HepG2 (cell line): Measurements from ENCODE around the gene OPN5. TPM values are rescaled to one million over a fixed set of nuclear protein-coding genes. Genes with fewer than 3 reads are reported as not detected.

ENCODE experiments used
- CCDC6 ChIP-seq: sonication (generic); formaldehyde crosslinking; IDR thresholded peaks from 2 replicates; pipeline ENCODE4 v1.8.1; 2022; ENCODE audit warnings: mild to moderate bottlenecking, missing genetic modification reagents, moderate library complexity
- FOSL2 ChIP-seq: sonication (generic); formaldehyde crosslinking; IDR thresholded peaks from 2 replicates; pipeline ENCODE4 v1.4.0; 2020; ENCODE audit warnings: missing genetic modification reagents
- GATA4 ChIP-seq: sonication (generic); IDR thresholded peaks from 2 replicates; pipeline ENCODE4 v1.6.1; 2016; ENCODE audit warnings: antibody characterized with exemption, low read depth, borderline replicate concordance
- HNF4G ChIP-seq, 2 experiments: sonication (generic) in 1 of 2; formaldehyde crosslinking in 1 of 2; IDR thresholded peaks; 2 replicates each; pipeline versions ENCODE4 v1.4.0 to v1.6.1; 2011 to 2020; ENCODE audit warnings: borderline replicate concordance in 2 of 2, low read depth in 2 of 2, mild to moderate bottlenecking in 2 of 2, low read length in 1 of 2, missing genetic modification reagents in 1 of 2, moderate library complexity in 1 of 2
- IRF2 ChIP-seq: IDR thresholded peaks from 2 replicates; pipeline ENCODE4 v1.6.1; 2018; ENCODE audit warnings: missing genetic modification reagents, missing compliant biosample characterization
- KAT2B ChIP-seq: fragments of 150-350 bp; IDR thresholded peaks from 2 replicates; pipeline ENCODE4 v1.6.1; 2014; ENCODE audit warnings: low read depth, low read length, borderline replicate concordance
- SALL1 ChIP-seq: sonication (generic); formaldehyde crosslinking; IDR thresholded peaks from 2 replicates; pipeline ENCODE4 v1.8.0; 2022; ENCODE audit warnings: mild to moderate bottlenecking, missing genetic modification reagents
- SMAD9 ChIP-seq: sonication (generic); formaldehyde crosslinking; IDR thresholded peaks from 2 replicates; pipeline ENCODE4 v1.5.1; 2020; ENCODE audit warnings: mild to moderate bottlenecking, missing genetic modification reagents
- ZBTB7B ChIP-seq: sonication (generic); formaldehyde crosslinking; IDR thresholded peaks from 2 replicates; pipeline ENCODE4 v1.4.0; 2020; ENCODE audit warnings: missing genetic modification reagents
- ZNF30 ChIP-seq: sonication (generic); formaldehyde crosslinking; IDR thresholded peaks from 2 replicates; pipeline ENCODE4 v1.5.0; 2020; ENCODE audit warnings: mild to moderate bottlenecking, missing genetic modification reagents
- ZNF577 ChIP-seq: sonication (generic); formaldehyde crosslinking; IDR thresholded peaks from 2 replicates; pipeline ENCODE4 v1.4.0; 2020; ENCODE audit warnings: mild to moderate bottlenecking, low read depth, missing genetic modification reagents, borderline replicate concordance
- ZNF639 ChIP-seq: conservative IDR thresholded peaks from 2 replicates; pipeline ENCODE4 v1.6.1; 2018; ENCODE audit warnings: missing genetic modification reagents
- ZNF75D ChIP-seq: sonication (generic); formaldehyde crosslinking; IDR thresholded peaks from 2 replicates; pipeline ENCODE4 v1.8.1; 2023; ENCODE audit warnings: missing genetic modification reagents, mild to moderate bottlenecking, borderline replicate concordance
- ZNF792 ChIP-seq: IDR thresholded peaks from 2 replicates; pipeline ENCODE4 v1.6.1; 2016
- polyA plus RNA-seq, 8 experiments: library from polyadenylated mRNA; depleted of rRNA in 3 of 8; stranded (reverse) in 7 of 8; unstranded in 1 of 8; fragments of >200 nt; fragmentation: Illumina TruSeq in 4 of 8; extraction: Trizol in 4 of 8; gene quantifications; 2 replicates each; pipeline versions ENCODE4 v1.2.1 to v1.2.3, GENCODE V29; 2011 to 2016; ENCODE audit warnings: low read depth in 4 of 8, missing spikeins in 1 of 8, mixed read lengths in 1 of 8; ENCODE audit not compliant: insufficient read depth in 1 of 8
- total RNA-seq, 5 experiments: library from RNA; depleted of rRNA; stranded (reverse); fragments of >200 nt; fragmentation: Illumina TruSeq; extraction: Trizol; gene quantifications; 2 replicates each; pipeline ENCODE4 v1.2.3, GENCODE V29; 2016; ENCODE audit warnings: low read depth in 1 of 5
- TF ChIP-seq, protein P1 (sequence below): sonication (generic); formaldehyde crosslinking; IDR thresholded peaks from 2 replicates; pipeline ENCODE4 v1.5.0; 2020; ENCODE audit warnings: missing genetic modification reagents
- TF ChIP-seq, protein P2 (sequence below): sonication (generic); formaldehyde crosslinking; IDR thresholded peaks from 2 replicates; pipeline ENCODE4 v1.4.0; 2020; ENCODE audit warnings: low read depth, mild to moderate bottlenecking, missing genetic modification reagents
- TF ChIP-seq, protein P3 (sequence below): sonication (generic); formaldehyde crosslinking; conservative IDR thresholded peaks from 2 replicates; pipeline ENCODE4 v1.4.0; 2020; ENCODE audit warnings: missing genetic modification reagents
- TF ChIP-seq, protein P4 (sequence below): sonication (generic); formaldehyde crosslinking; IDR thresholded peaks from 2 replicates; pipeline ENCODE4 v1.4.0; 2020; ENCODE audit warnings: missing genetic modification reagents, borderline replicate concordance

OPN5 gene
- total and polyA plus RNA-seq, 2 of the 13 experiments (the other 11 are each of a cell fraction or from before 2014, with no cell fraction given): not detected

- TF ChIP-seq HNF4G (IDR thresholded peaks at IDR 0.05; ENCODE audit: borderline replicate concordance, low read depth, low read length) (no peak), HNF4G (CRISPR knock-in tag; IDR thresholded peaks at IDR 0.05; ENCODE audit: borderline replicate concordance, low read depth) (no peak), GATA4 (no peak), ZBTB7B (no peak), SALL1 (CRISPR knock-in tag) (peak; percentile 76), CCDC6 (CRISPR knock-in tag) (no peak), KAT2B (no peak), ZNF75D (CRISPR knock-in tag) (no peak), SMAD9 (CRISPR knock-in tag) (no peak), ZNF639 (CRISPR knock-in tag) (no peak), FOSL2 (CRISPR knock-in tag) (0 out of 2 replicates have a peak, but pooled peaks have one; percentile 18), ZNF577 (no peak), ZNF30 (CRISPR knock-in tag) (no peak), IRF2 (CRISPR knock-in tag) (peak; percentile 40; the same call in 1 of the 2 replicates), ZNF792 (CRISPR knock-in tag) (no peak)
- TF ChIP-seq, protein P1, sequence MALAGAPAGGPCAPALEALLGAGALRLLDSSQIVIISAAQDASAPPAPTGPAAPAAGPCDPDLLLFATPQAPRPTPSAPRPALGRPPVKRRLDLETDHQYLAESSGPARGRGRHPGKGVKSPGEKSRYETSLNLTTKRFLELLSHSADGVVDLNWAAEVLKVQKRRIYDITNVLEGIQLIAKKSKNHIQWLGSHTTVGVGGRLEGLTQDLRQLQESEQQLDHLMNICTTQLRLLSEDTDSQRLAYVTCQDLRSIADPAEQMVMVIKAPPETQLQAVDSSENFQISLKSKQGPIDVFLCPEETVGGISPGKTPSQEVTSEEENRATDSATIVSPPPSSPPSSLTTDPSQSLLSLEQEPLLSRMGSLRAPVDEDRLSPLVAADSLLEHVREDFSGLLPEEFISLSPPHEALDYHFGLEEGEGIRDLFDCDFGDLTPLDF (CRISPR knock-in tag): no peak
- TF ChIP-seq, protein P2, sequence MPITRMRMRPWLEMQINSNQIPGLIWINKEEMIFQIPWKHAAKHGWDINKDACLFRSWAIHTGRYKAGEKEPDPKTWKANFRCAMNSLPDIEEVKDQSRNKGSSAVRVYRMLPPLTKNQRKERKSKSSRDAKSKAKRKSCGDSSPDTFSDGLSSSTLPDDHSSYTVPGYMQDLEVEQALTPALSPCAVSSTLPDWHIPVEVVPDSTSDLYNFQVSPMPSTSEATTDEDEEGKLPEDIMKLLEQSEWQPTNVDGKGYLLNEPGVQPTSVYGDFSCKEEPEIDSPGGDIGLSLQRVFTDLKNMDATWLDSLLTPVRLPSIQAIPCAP (CRISPR knock-in tag): no peak
- TF ChIP-seq, protein P3, sequence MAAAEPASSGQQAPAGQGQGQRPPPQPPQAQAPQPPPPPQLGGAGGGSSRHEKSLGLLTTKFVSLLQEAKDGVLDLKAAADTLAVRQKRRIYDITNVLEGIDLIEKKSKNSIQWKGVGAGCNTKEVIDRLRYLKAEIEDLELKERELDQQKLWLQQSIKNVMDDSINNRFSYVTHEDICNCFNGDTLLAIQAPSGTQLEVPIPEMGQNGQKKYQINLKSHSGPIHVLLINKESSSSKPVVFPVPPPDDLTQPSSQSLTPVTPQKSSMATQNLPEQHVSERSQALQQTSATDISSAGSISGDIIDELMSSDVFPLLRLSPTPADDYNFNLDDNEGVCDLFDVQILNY (CRISPR knock-in tag): no peak
- TF ChIP-seq, protein P4, sequence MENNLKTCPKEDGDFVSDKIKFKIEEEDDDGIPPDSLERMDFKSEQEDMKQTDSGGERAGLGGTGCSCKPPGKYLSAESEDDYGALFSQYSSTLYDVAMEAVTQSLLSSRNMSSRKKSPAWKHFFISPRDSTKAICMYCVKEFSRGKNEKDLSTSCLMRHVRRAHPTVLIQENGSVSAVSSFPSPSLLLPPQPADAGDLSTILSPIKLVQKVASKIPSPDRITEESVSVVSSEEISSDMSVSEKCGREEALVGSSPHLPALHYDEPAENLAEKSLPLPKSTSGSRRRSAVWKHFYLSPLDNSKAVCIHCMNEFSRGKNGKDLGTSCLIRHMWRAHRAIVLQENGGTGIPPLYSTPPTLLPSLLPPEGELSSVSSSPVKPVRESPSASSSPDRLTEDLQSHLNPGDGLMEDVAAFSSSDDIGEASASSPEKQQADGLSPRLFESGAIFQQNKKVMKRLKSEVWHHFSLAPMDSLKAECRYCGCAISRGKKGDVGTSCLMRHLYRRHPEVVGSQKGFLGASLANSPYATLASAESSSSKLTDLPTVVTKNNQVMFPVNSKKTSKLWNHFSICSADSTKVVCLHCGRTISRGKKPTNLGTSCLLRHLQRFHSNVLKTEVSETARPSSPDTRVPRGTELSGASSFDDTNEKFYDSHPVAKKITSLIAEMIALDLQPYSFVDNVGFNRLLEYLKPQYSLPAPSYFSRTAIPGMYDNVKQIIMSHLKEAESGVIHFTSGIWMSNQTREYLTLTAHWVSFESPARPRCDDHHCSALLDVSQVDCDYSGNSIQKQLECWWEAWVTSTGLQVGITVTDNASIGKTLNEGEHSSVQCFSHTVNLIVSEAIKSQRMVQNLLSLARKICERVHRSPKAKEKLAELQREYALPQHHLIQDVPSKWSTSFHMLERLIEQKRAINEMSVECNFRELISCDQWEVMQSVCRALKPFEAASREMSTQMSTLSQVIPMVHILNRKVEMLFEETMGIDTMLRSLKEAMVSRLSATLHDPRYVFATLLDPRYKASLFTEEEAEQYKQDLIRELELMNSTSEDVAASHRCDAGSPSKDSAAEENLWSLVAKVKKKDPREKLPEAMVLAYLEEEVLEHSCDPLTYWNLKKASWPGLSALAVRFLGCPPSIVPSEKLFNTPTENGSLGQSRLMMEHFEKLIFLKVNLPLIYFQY: no peak
These were observed 6.0 kb downstream of the OPN5 start (continued) for GRCh38 chr6:47787620-47788497.
